SU-DHL-6 (cell line): ENCODE measurements around the gene SCFD2.

Experiments used
- H2AFZ ChIP-seq: fragments of 200-600 bp; sonication (generic); 2 replicates; pipeline ENCODE4 v1.6.1; 2014; ENCODE audit warnings: low read depth, mild to moderate bottlenecking, moderate library complexity, mixed read lengths, antibody characterized with exemption, low read length; ENCODE audit not compliant: severe bottlenecking
- H3F3A ChIP-seq: fragments of 200-600 bp; shearing (Covaris generic); 2 replicates; pipeline ENCODE4 v1.6.0; 2016; ENCODE audit warnings: antibody characterized with exemption, mild to moderate bottlenecking; ENCODE audit not compliant: insufficient read depth
- H3K27ac ChIP-seq: fragments of 200-600 bp; sonication (generic); 2 replicates; pipeline ENCODE4 v1.5.1; 2016; ENCODE audit warnings: low read depth, mild to moderate bottlenecking, low read length, moderate library complexity, mixed read lengths
- H3K27me3 ChIP-seq: fragments of 200-600 bp; sonication (generic), shearing (Covaris generic); 2 replicates; pipeline ENCODE4 v1.6.0; 2014; ENCODE audit warnings: mild to moderate bottlenecking, low read length
- H3K36me3 ChIP-seq: fragments of 200-600 bp; sonication (generic); 2 replicates; pipeline ENCODE4 v1.6.1; 2014; ENCODE audit warnings: mild to moderate bottlenecking, low read length, mixed read lengths
- H3K4me2 ChIP-seq: fragments of 300-600, 200-600 bp; shearing (Covaris generic), sonication (generic); 2 replicates; pipeline ENCODE4 v1.6.0; 2014; ENCODE audit warnings: low read length, low read depth, mild to moderate bottlenecking; ENCODE audit not compliant: poor library complexity, severe bottlenecking
- H3K4me3 ChIP-seq: fragments of 200-600 bp; sonication (generic); 2 replicates; pipeline ENCODE4 v1.5.1; 2014; ENCODE audit warnings: antibody characterized with exemption, low read length, mild to moderate bottlenecking, mixed read lengths; ENCODE audit not compliant: insufficient read depth, poor library complexity, severe bottlenecking
- H3K79me2 ChIP-seq: fragments of 200-600 bp; sonication (generic); 2 replicates; pipeline ENCODE4 v1.6.1; 2014; ENCODE audit warnings: mild to moderate bottlenecking, low read length, moderate library complexity; ENCODE audit not compliant: insufficient read depth
- H3K9ac ChIP-seq: fragments of 200-600 bp; sonication (generic); 2 replicates; pipeline ENCODE4 v1.7.0; 2014; ENCODE audit warnings: mild to moderate bottlenecking, low read length
- H3K9me2 ChIP-seq: fragments of 200-600 bp; sonication (generic); replicated peaks from 2 replicates; pipeline ENCODE4 v1.6.1; 2014; ENCODE audit warnings: low read length; ENCODE audit not compliant: insufficient read depth
- H3K9me3 ChIP-seq: fragments of 200-600 bp; sonication (generic); 2 replicates; pipeline ENCODE4 v1.6.1; 2014; ENCODE audit warnings: low read length, mixed read lengths; ENCODE audit not compliant: insufficient read depth
- H4K20me1 ChIP-seq: fragments of 200-600 bp; sonication (generic); 2 replicates; pipeline ENCODE4 v1.6.1; 2014; ENCODE audit warnings: low read depth, mild to moderate bottlenecking, antibody characterized with exemption, low read length, moderate library complexity, mixed read lengths
- CTCF ChIP-seq: fragments of 200-600 bp; sonication (generic); IDR thresholded peaks from one replicate; pipeline ENCODE4 v1.5.1; 2017; ENCODE audit warnings: antibody characterized with exemption, mild to moderate bottlenecking, low read length, moderate library complexity; ENCODE audit not compliant: insufficient read depth, poor library complexity, severe bottlenecking
- EZH2phosphoT487 ChIP-seq: fragments of 200-600 bp; sonication (generic), shearing (Covaris generic); conservative IDR thresholded peaks from 2 replicates; pipeline ENCODE4 v1.6.1; 2018; ENCODE audit warnings: mild to moderate bottlenecking, antibody characterized with exemption, low read length, moderate library complexity, mixed read lengths

SCFD2 gene

GRCh38 chr4:53126099-53126498 is 239.8 kb downstream of the SCFD2 start:
- Histone ChIP-seq H3K79me2 (no peaks in the 10 kb centered on the region), H3K36me3 (no peaks in the 10 kb centered on the region), H3K27me3 (no peaks in the 10 kb centered on the region), H2AFZ (no peak overlapping the region), H3K27ac (no peak overlapping the region), H3F3A (no peaks in the 10 kb centered on the region), H3K4me2 (no peak overlapping the region), H3K9ac (no peak overlapping the region), H3K9me2 (no peaks in the 10 kb centered on the region), H4K20me1 (no peaks in the 10 kb centered on the region), H3K4me3 (no peak overlapping the region), H3K9me3 (no peaks in the 10 kb centered on the region)
- TF ChIP-seq EZH2phosphoT487 (no peak), CTCF (no peak)

- H4K20me1 ChIP-seq: no peaks in the 10 kb centered on the region
- H3K4me2 ChIP-seq: no peak overlapping the region
- H3F3A ChIP-seq: no peaks in the 10 kb centered on the region
- no peak overlapping the region for H2AFZ ChIP-seq
- H3K36me3 ChIP-seq: no peaks in the 10 kb centered on the region
- H3K9ac ChIP-seq: no peak overlapping the region
- no peak overlapping the region for H3K27ac ChIP-seq
- no peaks in the 10 kb centered on the region for H3K79me2 ChIP-seq
- no peaks in the 10 kb centered on the region for H3K9me2 ChIP-seq
- no peaks in the 10 kb centered on the region for H3K9me3 ChIP-seq
- H3K4me3 ChIP-seq: no peak overlapping the region
- TF ChIP-seq EZH2phosphoT487: no peak
- TF ChIP-seq CTCF: no peak
- no peaks in the 10 kb centered on the region for H3K27me3 ChIP-seq
Observed at GRCh38 chr4:53123819-53124218, 242.0 kb downstream of the SCFD2 start.

- no peak overlapping the region for H3K9ac ChIP-seq
- TF ChIP-seq CTCF: no peak
- no peak for TF ChIP-seq EZH2phosphoT487
- H3K36me3 ChIP-seq: no peaks in the 10 kb centered on the region
- H3K9me3 ChIP-seq: no peaks in the 10 kb centered on the region
- H4K20me1 ChIP-seq: no peaks in the 10 kb centered on the region
- no peaks in the 10 kb centered on the region for H3F3A ChIP-seq
- no peak overlapping the region for H2AFZ ChIP-seq
- no peaks in the 10 kb centered on the region for H3K27me3 ChIP-seq
- no peaks in the 10 kb centered on the region for H3K79me2 ChIP-seq
- no peak overlapping the region for H3K27ac ChIP-seq
- H3K9me2 ChIP-seq: no peaks in the 10 kb centered on the region
- no peak overlapping the region for H3K4me2 ChIP-seq
- no peak overlapping the region for H3K4me3 ChIP-seq
Observed at GRCh38 chr4:53123171-53123570, 242.7 kb downstream of the SCFD2 start.
